H1 (cell line): ENCODE data around the gene GLCE. TPM values are rescaled to one million over a fixed set of nuclear protein-coding genes. Genes with fewer than 3 reads are reported as not detected.

Source experiments
- CTCF ChIP-seq, 3 experiments: IDR thresholded peaks; 1 replicate in 2 of 3; 2 replicates in 1 of 3; pipeline versions ENCODE4 v1.5.1 to v1.6.1; 2011; ENCODE audit warnings: low read length in 3 of 3, mild to moderate bottlenecking in 3 of 3, inconsistent platforms in 2 of 3, low read depth in 1 of 3, moderate library complexity in 1 of 3; ENCODE audit not compliant: insufficient read depth in 1 of 3; ENCODE audit errors: control extremely low read depth in 1 of 3
- E2F6 ChIP-seq: IDR thresholded peaks from 2 replicates; pipeline ENCODE4 v1.6.1; 2012; ENCODE audit warnings: inconsistent platforms
- SP1 ChIP-seq: IDR thresholded peaks from 2 replicates; pipeline ENCODE4 v1.6.1; 2011; ENCODE audit warnings: low read depth, low read length
- polyA plus RNA-seq, 7 experiments: library from polyadenylated mRNA; depleted of rRNA in 3 of 7; stranded (reverse) in 5 of 7; unstranded in 2 of 7; fragments of >200 nt in 5 of 7; fragments of 200-250 nt in 2 of 7; gene quantifications; 1 replicate in 5 of 7; 2 replicates in 1 of 7; 4 replicates in 1 of 7; pipeline versions ENCODE4 v1.2.1 to v1.2.3, GENCODE V29; 2011 to 2013; ENCODE audit warnings: missing spikeins in 2 of 7, mixed read lengths in 2 of 7
- total RNA-seq: library from RNA; stranded (reverse); fragmentation: NEBNext Ultra II Directional; extraction: Animal tissue kit (Norgen Biotek cat#: 25700); gene quantifications from 2 replicates; pipeline ENCODE4 v1.2.1, GENCODE V29; 2021

Gene GLCE
- total and polyA plus RNA-seq, 2 of the 8 experiments (the other 6 are each of a cell fraction or from before 2014, with no cell fraction given): 17.1 to 22.7 TPM

GRCh38 chr15:69150841-69151240 lies 9.6 kb upstream of the GLCE start (continued):
- TF ChIP-seq CTCF (IDR thresholded peaks at IDR 0.05; ENCODE audit: control extremely low read depth in 1 of 3, insufficient read depth in 1 of 3, low read depth in 1 of 3, low read length in 3 of 3) (no peak), E2F6 (no peak), SP1 (no peak)
